Liver (tissue), 9 donors: ENCODE data around the gene HADHB. TPM values are rescaled to one million over a fixed set of nuclear protein-coding genes. Genes with fewer than 3 reads are reported as not detected.

Source experiments
- DNase-seq: peaks from one replicate; pipeline ENCODE4 v3.0.0-alpha.2; 2017; ENCODE audit warnings: low spot score
- H3K27ac ChIP-seq, 2 donors: one replicate each; pipeline ENCODE4 v1.7.0; 2013; ENCODE audit warnings: inconsistent platforms in 2 of 2, low read length in 2 of 2, control low read depth in 1 of 2, low read depth in 1 of 2, mild to moderate bottlenecking in 1 of 2
- H3K27me3 ChIP-seq, 4 donors: one replicate each; pipeline versions ENCODE4 v1.6.1 to v1.7.0; 2013; ENCODE audit warnings: low read length in 3 of 4, inconsistent platforms in 1 of 4, mild to moderate bottlenecking in 1 of 4, moderate library complexity in 1 of 4; ENCODE audit not compliant: control insufficient read depth in 4 of 4, insufficient read depth in 4 of 4
- H3K36me3 ChIP-seq, 4 donors: one replicate each; pipeline versions ENCODE4 v1.6.1 to v1.7.0; 2013; ENCODE audit warnings: low read length in 3 of 4, mild to moderate bottlenecking in 3 of 4, low read depth in 1 of 4, moderate library complexity in 1 of 4; ENCODE audit not compliant: control insufficient read depth in 4 of 4, insufficient read depth in 3 of 4
- H3K4me1 ChIP-seq, 4 donors: one replicate each; pipeline versions ENCODE4 v1.6.1 to v1.7.0; 2013; ENCODE audit warnings: low read length in 3 of 4, mild to moderate bottlenecking in 3 of 4, moderate library complexity in 1 of 4; ENCODE audit not compliant: control insufficient read depth in 4 of 4, insufficient read depth in 4 of 4
- H3K4me3 ChIP-seq, 3 donors: one replicate each; pipeline versions ENCODE4 v1.6.1 to v1.7.0; 2013; ENCODE audit warnings: low read length in 3 of 3, control low read depth in 1 of 3, low read depth in 1 of 3, mild to moderate bottlenecking in 1 of 3
- H3K9ac ChIP-seq, 2 donors: one replicate each; pipeline ENCODE4 v1.7.0; 2013; ENCODE audit warnings: low read length in 2 of 2, mild to moderate bottlenecking in 2 of 2, moderate library complexity in 2 of 2, control low read depth in 1 of 2, low read depth in 1 of 2
- H3K9me3 ChIP-seq, 4 donors: one replicate each; pipeline versions ENCODE4 v1.6.1 to v1.7.0; 2013; ENCODE audit warnings: low read length in 3 of 4; ENCODE audit not compliant: control insufficient read depth in 4 of 4
- ATF3 ChIP-seq: IDR thresholded peaks from 2 replicates; pipeline ENCODE4 v1.6.1; 2016; ENCODE audit warnings: antibody characterized with exemption
- EGR1 ChIP-seq, 2 donors: IDR thresholded peaks; 2 replicates each; pipeline ENCODE4 v1.6.1; 2016 to 2018; ENCODE audit warnings: antibody characterized with exemption in 2 of 2, low read depth in 2 of 2
- FOXA1 ChIP-seq: IDR thresholded peaks from 2 replicates; pipeline ENCODE4 v1.6.1; 2016; ENCODE audit warnings: antibody characterized with exemption
- FOXA2 ChIP-seq: IDR thresholded peaks from 2 replicates; pipeline ENCODE4 v1.6.1; 2016; ENCODE audit warnings: antibody characterized with exemption
- GABPA ChIP-seq, 2 donors: IDR thresholded peaks in 1 of 2; conservative IDR thresholded peaks in 1 of 2; 2 replicates each; pipeline ENCODE4 v1.6.1; 2016; ENCODE audit warnings: antibody characterized with exemption in 2 of 2, mild to moderate bottlenecking in 1 of 2, moderate library complexity in 1 of 2
- HNF4A ChIP-seq, 2 donors: conservative IDR thresholded peaks; 2 replicates each; pipeline ENCODE4 v1.6.1; 2016; ENCODE audit warnings: antibody characterized with exemption in 2 of 2, mild to moderate bottlenecking in 2 of 2
- HNF4G ChIP-seq: IDR thresholded peaks from 2 replicates; pipeline ENCODE4 v1.6.1; 2016; ENCODE audit warnings: antibody characterized with exemption
- JUND ChIP-seq, 2 donors: IDR thresholded peaks; 2 replicates each; pipeline ENCODE4 v1.6.1; 2016; ENCODE audit warnings: antibody characterized with exemption in 2 of 2
- NR2F2 ChIP-seq: IDR thresholded peaks from 2 replicates; pipeline ENCODE4 v1.6.1; 2016; ENCODE audit warnings: antibody characterized with exemption
- RAD21 ChIP-seq, 2 donors: IDR thresholded peaks; 2 replicates each; pipeline ENCODE4 v1.6.1; 2016; ENCODE audit warnings: antibody characterized with exemption in 2 of 2, mild to moderate bottlenecking in 2 of 2
- REST ChIP-seq: IDR thresholded peaks from 2 replicates; pipeline ENCODE4 v1.6.1; 2016; ENCODE audit warnings: antibody characterized with exemption, mild to moderate bottlenecking
- RXRA ChIP-seq, 2 donors: IDR thresholded peaks; 2 replicates each; pipeline ENCODE4 v1.6.1; 2017 to 2018; ENCODE audit warnings: antibody characterized with exemption in 2 of 2, mild to moderate bottlenecking in 1 of 2
- SP1 ChIP-seq: IDR thresholded peaks from 2 replicates; pipeline ENCODE4 v1.6.1; 2018; ENCODE audit warnings: antibody characterized with exemption, mild to moderate bottlenecking
- TAF1 ChIP-seq: conservative IDR thresholded peaks from 2 replicates; pipeline ENCODE4 v1.6.1; 2016; ENCODE audit warnings: antibody characterized with exemption, mild to moderate bottlenecking
- YY1 ChIP-seq: IDR thresholded peaks from 2 replicates; pipeline ENCODE4 v1.6.1; 2016; ENCODE audit warnings: antibody characterized with exemption, mild to moderate bottlenecking
- WGBS: extraction: QIAGEN DNeasy Blood & Tissue Kit; methylation state at CpG from one replicate; pipeline ENCODE4 v1.1.7; 2013; 5-methylcytosine and 5-hydroxymethylcytosine counted together
- polyA plus RNA-seq, 2 donors: library from polyadenylated mRNA; stranded (reverse) in 1 of 2; unstranded in 1 of 2; fragments of 200-250 nt in 1 of 2; fragments of >200 nt in 1 of 2; fragmentation: Nextera tagmentation in 1 of 2; extraction: Ambion mirVana in 1 of 2; gene quantifications; one replicate each; pipeline versions ENCODE4 v1.2.1 to v1.2.3, GENCODE V29; 2013 to 2015
- total RNA-seq, 2 donors: library from RNA; depleted of rRNA; stranded (reverse); fragments of >200 nt; gene quantifications; one replicate each; pipeline ENCODE4 v1.2.3, GENCODE V29; 2014
- TF ChIP-seq, protein P1 (sequence below): fragments of 150-350 bp; IDR thresholded peaks from 2 replicates; pipeline ENCODE4 v1.5.1; 2017; ENCODE audit warnings: improper control_type of control experiment, low read depth, low read length; ENCODE audit not compliant: missing input control
- TF ChIP-seq, protein P2 (sequence below): IDR thresholded peaks from 2 replicates; pipeline ENCODE4 v1.6.1; 2016; ENCODE audit warnings: antibody characterized with exemption
- TF ChIP-seq, protein P3 (sequence below): IDR thresholded peaks from 2 replicates; pipeline ENCODE4 v1.6.1; 2016; ENCODE audit warnings: antibody characterized with exemption
- donor health status: healthy.
- donor health status: healthy.
- donor health status: healthy.
- donor health status: healthy.
- donor health status: healthy.

Gene HADHB
- total and polyA plus RNA-seq, 4 donors: 103 to 284 (median 261) TPM

DNA sequence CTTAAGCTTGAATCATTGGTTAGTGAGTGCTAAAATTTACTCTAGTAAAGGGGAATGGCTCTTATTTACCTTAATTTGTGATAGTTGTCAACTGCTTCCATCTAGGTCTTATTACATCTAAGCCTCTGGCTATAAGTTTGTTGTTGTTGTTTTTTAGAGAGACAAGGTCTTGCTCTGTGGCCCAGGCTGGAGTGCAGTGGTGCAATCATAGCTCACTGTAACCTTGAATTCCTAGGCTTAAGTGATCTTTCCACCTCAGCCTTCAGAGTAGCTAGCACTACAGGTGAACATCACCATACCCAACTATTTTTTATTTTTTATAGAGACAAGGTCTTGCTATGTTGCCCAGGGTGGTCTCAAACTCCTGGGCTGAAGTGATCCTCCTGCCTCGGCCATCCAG lies 6.9 kb upstream of the HADHB start (continued):
- TF ChIP-seq, protein P1, sequence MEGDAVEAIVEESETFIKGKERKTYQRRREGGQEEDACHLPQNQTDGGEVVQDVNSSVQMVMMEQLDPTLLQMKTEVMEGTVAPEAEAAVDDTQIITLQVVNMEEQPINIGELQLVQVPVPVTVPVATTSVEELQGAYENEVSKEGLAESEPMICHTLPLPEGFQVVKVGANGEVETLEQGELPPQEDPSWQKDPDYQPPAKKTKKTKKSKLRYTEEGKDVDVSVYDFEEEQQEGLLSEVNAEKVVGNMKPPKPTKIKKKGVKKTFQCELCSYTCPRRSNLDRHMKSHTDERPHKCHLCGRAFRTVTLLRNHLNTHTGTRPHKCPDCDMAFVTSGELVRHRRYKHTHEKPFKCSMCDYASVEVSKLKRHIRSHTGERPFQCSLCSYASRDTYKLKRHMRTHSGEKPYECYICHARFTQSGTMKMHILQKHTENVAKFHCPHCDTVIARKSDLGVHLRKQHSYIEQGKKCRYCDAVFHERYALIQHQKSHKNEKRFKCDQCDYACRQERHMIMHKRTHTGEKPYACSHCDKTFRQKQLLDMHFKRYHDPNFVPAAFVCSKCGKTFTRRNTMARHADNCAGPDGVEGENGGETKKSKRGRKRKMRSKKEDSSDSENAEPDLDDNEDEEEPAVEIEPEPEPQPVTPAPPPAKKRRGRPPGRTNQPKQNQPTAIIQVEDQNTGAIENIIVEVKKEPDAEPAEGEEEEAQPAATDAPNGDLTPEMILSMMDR: no peak
- TF ChIP-seq EGR1 (IDR thresholded peaks at IDR 0.05; ENCODE audit: low read depth in 2 of 2) (no peak), HNF4A (conservative IDR thresholded peaks at IDR 0.05) (no peak), RXRA (IDR thresholded peaks at IDR 0.05) (no peak), JUND (IDR thresholded peaks at IDR 0.05) (no peak)

GRCh38 chr2:26238311-26238958 lies 6.3 kb upstream of the HADHB start:
- Histone ChIP-seq H3K27me3 (no peaks in the 10 kb centered on the region), H3K9me3 (no peaks in the 10 kb centered on the region), H3K4me3 (no peak overlapping the region), H3K27ac (no peak overlapping the region), H3K9ac (no peak overlapping the region), H3K4me1 (peaks cover 8 to 48% (median 41%) of the 10 kb centered on the region in 4 donors), H3K36me3 (peaks cover 6 to 37% (median 33%) of the 10 kb centered on the region in 4 donors)
- WGBS: 65% methylated on average over 4 of the region's 4 CpGs
- DNase-seq: no peak
- TF ChIP-seq EGR1 (IDR thresholded peaks at IDR 0.05; ENCODE audit: low read depth in 2 of 2): no peak
- TF ChIP-seq HNF4A (conservative IDR thresholded peaks at IDR 0.05): peak; percentile 34 to 53
- TF ChIP-seq, protein P2, sequence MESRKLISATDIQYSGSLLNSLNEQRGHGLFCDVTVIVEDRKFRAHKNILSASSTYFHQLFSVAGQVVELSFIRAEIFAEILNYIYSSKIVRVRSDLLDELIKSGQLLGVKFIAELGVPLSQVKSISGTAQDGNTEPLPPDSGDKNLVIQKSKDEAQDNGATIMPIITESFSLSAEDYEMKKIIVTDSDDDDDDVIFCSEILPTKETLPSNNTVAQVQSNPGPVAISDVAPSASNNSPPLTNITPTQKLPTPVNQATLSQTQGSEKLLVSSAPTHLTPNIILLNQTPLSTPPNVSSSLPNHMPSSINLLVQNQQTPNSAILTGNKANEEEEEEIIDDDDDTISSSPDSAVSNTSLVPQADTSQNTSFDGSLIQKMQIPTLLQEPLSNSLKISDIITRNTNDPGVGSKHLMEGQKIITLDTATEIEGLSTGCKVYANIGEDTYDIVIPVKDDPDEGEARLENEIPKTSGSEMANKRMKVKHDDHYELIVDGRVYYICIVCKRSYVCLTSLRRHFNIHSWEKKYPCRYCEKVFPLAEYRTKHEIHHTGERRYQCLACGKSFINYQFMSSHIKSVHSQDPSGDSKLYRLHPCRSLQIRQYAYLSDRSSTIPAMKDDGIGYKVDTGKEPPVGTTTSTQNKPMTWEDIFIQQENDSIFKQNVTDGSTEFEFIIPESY: no peak
- TF ChIP-seq GABPA (IDR thresholded peaks at IDR 0.05 in 1 of 2, conservative IDR thresholded peaks at IDR 0.05 in 1 of 2): no peak
- TF ChIP-seq JUND (IDR thresholded peaks at IDR 0.05): no peak
- no peak for TF ChIP-seq TAF1
- no peak for TF ChIP-seq HNF4G
- no peak for TF ChIP-seq REST
- TF ChIP-seq RXRA (IDR thresholded peaks at IDR 0.05): peak; percentile 85 to 86
- TF ChIP-seq ATF3: no peak
- TF ChIP-seq, protein P3, sequence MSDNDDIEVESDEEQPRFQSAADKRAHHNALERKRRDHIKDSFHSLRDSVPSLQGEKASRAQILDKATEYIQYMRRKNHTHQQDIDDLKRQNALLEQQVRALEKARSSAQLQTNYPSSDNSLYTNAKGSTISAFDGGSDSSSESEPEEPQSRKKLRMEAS: no peak
- no peak for TF ChIP-seq SP1
- peak; percentile 18 to 51 for TF ChIP-seq RAD21 (IDR thresholded peaks at IDR 0.05)
- peak; percentile 23 for TF ChIP-seq YY1
- TF ChIP-seq, protein P1: no peak
- TF ChIP-seq FOXA2: peak; percentile 86
- no peak for TF ChIP-seq NR2F2
- TF ChIP-seq FOXA1: peak; percentile 79
